Stomach (tissue), 4 donors: ENCODE measurements around the gene KIFC3.

Experiments used
- EP300 ChIP-seq: sonication (generic); formaldehyde crosslinking; IDR thresholded peaks from one replicate; pipeline ENCODE4 v1.6.1; 2017; ENCODE audit warnings: antibody characterized with exemption
- POLR2A ChIP-seq, 4 donors: fragments of 450-650 bp; IDR thresholded peaks; one replicate each; pipeline ENCODE4 v1.6.1; 2016; ENCODE audit warnings: antibody characterized with exemption in 4 of 4, control low read depth in 2 of 4, mild to moderate bottlenecking in 1 of 4, moderate library complexity in 1 of 4
- POLR2AphosphoS5 ChIP-seq, 3 donors: sonication (generic); formaldehyde crosslinking; IDR thresholded peaks; one replicate each; pipeline ENCODE4 v1.6.1; 2016; ENCODE audit warnings: antibody characterized with exemption in 3 of 3
- TF ChIP-seq, protein P1 (sequence below), 7 experiments: fragments of 450-650 bp in 4 of 7; fragments of 200-600 bp in 3 of 7; sonication (generic) in 3 of 7; IDR thresholded peaks; one replicate each; pipeline ENCODE4 v1.5.1; 2016 to 2019; ENCODE audit warnings: antibody characterized with exemption in 7 of 7, control low read depth in 2 of 7, mild to moderate bottlenecking in 1 of 7

DNA sequence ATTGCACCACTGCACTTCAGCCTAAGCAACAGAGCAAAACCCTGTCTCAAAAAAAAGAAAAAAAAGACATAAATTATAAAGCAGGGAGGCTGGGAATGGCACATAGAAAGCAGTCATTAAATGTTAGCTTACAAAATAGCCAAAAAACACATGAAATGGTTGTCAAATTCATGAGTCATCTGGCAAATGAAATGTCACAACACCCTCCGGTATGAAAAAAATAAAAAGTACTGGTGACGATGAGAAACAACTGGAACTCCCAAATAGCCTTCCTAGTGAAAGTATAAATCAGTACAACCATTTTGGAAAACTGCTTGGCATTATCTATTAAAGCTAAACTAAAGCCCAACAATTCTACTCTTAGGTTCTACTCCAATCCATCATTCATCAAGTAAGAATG is 70.3 kb downstream of the KIFC3 start:
- no peak for TF ChIP-seq POLR2A (IDR thresholded peaks at IDR 0.05)
- TF ChIP-seq, protein P1, sequence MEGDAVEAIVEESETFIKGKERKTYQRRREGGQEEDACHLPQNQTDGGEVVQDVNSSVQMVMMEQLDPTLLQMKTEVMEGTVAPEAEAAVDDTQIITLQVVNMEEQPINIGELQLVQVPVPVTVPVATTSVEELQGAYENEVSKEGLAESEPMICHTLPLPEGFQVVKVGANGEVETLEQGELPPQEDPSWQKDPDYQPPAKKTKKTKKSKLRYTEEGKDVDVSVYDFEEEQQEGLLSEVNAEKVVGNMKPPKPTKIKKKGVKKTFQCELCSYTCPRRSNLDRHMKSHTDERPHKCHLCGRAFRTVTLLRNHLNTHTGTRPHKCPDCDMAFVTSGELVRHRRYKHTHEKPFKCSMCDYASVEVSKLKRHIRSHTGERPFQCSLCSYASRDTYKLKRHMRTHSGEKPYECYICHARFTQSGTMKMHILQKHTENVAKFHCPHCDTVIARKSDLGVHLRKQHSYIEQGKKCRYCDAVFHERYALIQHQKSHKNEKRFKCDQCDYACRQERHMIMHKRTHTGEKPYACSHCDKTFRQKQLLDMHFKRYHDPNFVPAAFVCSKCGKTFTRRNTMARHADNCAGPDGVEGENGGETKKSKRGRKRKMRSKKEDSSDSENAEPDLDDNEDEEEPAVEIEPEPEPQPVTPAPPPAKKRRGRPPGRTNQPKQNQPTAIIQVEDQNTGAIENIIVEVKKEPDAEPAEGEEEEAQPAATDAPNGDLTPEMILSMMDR (IDR thresholded peaks at IDR 0.05), result no peak
- TF ChIP-seq EP300, result no peak
- TF ChIP-seq POLR2AphosphoS5 (IDR thresholded peaks at IDR 0.05), result no peak
